Uterine smooth muscle cell (primary cell): ENCODE results near the gene NLRP12. TPM values are rescaled to one million over a fixed set of nuclear protein-coding genes. Genes with fewer than 3 reads are reported as not detected.

ENCODE experiments used
- total RNA-seq: library from RNA; depleted of rRNA; stranded (reverse); fragments of >200 nt; gene quantifications from 2 replicates; pipeline ENCODE4 v1.2.3, GENCODE V29; 2014

NLRP12 gene
- total RNA-seq, result not detected in 2 replicates

DNA sequence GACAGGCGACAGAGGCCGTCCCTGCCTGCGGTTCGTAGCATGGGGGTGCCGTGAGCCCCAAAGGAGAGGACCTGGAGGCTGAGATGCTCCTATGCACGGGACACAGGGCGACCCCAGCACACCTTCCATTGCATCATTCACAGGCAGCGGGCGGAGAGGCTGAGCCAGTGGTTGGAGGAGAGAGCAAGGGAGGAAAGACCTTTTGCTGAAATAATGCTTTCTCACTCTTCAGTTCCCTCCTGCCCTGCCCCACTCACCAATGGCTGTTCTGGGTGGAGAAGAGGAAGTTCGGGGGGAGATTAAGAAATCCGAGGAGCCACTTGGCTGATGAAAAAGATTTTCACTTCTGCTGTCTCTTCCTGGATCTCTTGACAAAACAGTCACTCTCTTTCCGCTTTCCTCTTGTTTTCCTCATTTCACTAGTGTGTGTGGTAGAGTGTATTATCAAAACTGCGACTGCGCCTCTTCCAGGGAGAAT lies at the start of gene NLRP12:
TSS of gene NLRP12 (minus strand) at position 181 of the 478 bp plus-strand sequence. CDS start at position 41, 140 bp downstream.

GRCh38 chr19:53867225-53868090 lies 43.3 kb upstream of the NLRP12 start, which contains the start of gene MYADM:
MYADM (plus strand) TSS chr19:53867883; CDS start chr19:53873530, 5,647 bp downstream.

Other genes starting within 250 kb of the NLRP12 start
- not detected in 2 replicates for gene DPRX, start 192.3 kb downstream of the NLRP12 start, total RNA-seq
- 8.1 and 11.0 TPM in 2 replicates for gene MYADM, start 43.6 kb upstream of the NLRP12 start, total RNA-seq
- not detected in 2 replicates for gene PRKCG, start 57.9 kb upstream of the NLRP12 start, total RNA-seq
- gene CACNG7, start 85.0 kb upstream of the NLRP12 start, total RNA-seq, result 0.12 TPM in 1 of 2 replicates, not detected in the other
- under 0.01 TPM in 2 replicates for gene CACNG8, start 138.6 kb upstream of the NLRP12 start, total RNA-seq
- 0.11 TPM in 1 of 2 replicates, not detected in the other for gene CACNG6, start 167.3 kb upstream of the NLRP12 start, total RNA-seq
- gene VSTM1, start 239.6 kb upstream of the NLRP12 start, total RNA-seq, result not detected in 2 replicates